Skeletal muscle tissue (tissue), 4 donors: ENCODE measurements around the gene ADAM12. TPM values are rescaled to one million over a fixed set of nuclear protein-coding genes. Genes with fewer than 3 reads are reported as not detected.

Experiments used
- H3K27ac ChIP-seq: one replicate; pipeline ENCODE4 v1.7.0; 2013; ENCODE audit warnings: mild to moderate bottlenecking, low read depth, low read length, inconsistent platforms
- H3K27me3 ChIP-seq, 3 donors: one replicate each; pipeline ENCODE4 v1.7.0; 2013; ENCODE audit warnings: low read length in 3 of 3; ENCODE audit not compliant: control insufficient read depth in 3 of 3, insufficient read depth in 3 of 3
- H3K36me3 ChIP-seq, 3 donors: one replicate each; pipeline ENCODE4 v1.7.0; 2013; ENCODE audit warnings: low read length in 3 of 3; ENCODE audit not compliant: control insufficient read depth in 3 of 3, insufficient read depth in 3 of 3
- H3K4me1 ChIP-seq, 3 donors: one replicate each; pipeline ENCODE4 v1.7.0; 2013; ENCODE audit warnings: low read length in 3 of 3, mild to moderate bottlenecking in 3 of 3; ENCODE audit not compliant: control insufficient read depth in 3 of 3, insufficient read depth in 3 of 3
- H3K4me3 ChIP-seq, 3 donors: one replicate each; pipeline ENCODE4 v1.7.0; 2013; ENCODE audit warnings: low read length in 3 of 3
- H3K9ac ChIP-seq, 3 donors: one replicate each; pipeline ENCODE4 v1.7.0; 2013; ENCODE audit warnings: low read length in 3 of 3, mild to moderate bottlenecking in 3 of 3, moderate library complexity in 2 of 3, low read depth in 1 of 3
- H3K9me3 ChIP-seq, 3 donors: one replicate each; pipeline ENCODE4 v1.7.0; 2013; ENCODE audit warnings: low read length in 3 of 3; ENCODE audit not compliant: control insufficient read depth in 3 of 3
- total RNA-seq: library from RNA; depleted of rRNA; stranded (reverse); fragments of >200 nt; gene quantifications from one replicate; pipeline ENCODE4 v1.2.3, GENCODE V29; 2014
- donor health status: Osteomylitis.

ADAM12 gene
- total RNA-seq, 1 donor from 2014 or later, result 13.0 TPM

DNA sequence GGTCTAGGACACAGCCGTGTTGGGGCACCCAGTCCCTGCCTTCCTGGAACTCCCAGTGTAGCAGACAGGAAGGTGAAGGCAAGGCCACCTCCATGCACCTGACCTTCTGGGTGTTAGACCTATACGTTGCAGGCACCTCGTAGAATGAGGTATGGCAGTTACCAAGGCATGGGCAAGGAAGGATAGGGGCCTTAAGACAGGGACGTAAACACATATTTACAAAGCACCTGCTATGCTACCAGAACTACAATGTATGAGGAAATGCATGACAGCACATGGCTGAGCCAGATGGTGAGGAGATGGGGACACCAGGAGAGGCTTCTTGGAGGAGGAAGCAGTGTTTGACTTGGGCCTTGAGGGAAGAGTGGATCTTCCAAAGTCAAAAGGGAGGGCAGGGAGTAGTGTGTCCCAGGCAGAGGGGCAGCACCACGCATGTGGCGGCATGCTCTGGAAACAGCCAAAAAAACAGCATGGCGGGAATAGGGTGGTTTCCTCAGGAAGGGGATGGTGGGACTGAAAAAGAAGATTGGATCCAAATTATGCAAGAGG lies 260.7 kb downstream of the ADAM12 start:
- Histone ChIP-seq H3K36me3 (no peaks in the 10 kb centered on the region), H3K9me3 (no peaks in the 10 kb centered on the region), H3K4me1 (peaks cover 0 to 3% (median 3%) of the 10 kb centered on the region in 3 donors), H3K27ac (no peak overlapping the region), H3K9ac (no peak overlapping the region), H3K27me3 (no peaks in the 10 kb centered on the region), H3K4me3 (no peak overlapping the region)

- Histone ChIP-seq H3K4me3 (no peak overlapping the region), H3K4me1 (peaks cover 0 to 3% (median 3%) of the 10 kb centered on the region in 3 donors), H3K36me3 (no peaks in the 10 kb centered on the region), H3K9ac (no peak overlapping the region), H3K9me3 (no peaks in the 10 kb centered on the region), H3K27me3 (no peaks in the 10 kb centered on the region), H3K27ac (no peak overlapping the region)
Observed at GRCh38 chr10:126126866-126127265, 261.4 kb downstream of the ADAM12 start.

GRCh38 chr10:126126023-126126422 lies 262.3 kb downstream of the ADAM12 start:
- H3K9ac ChIP-seq, result no peak overlapping the region
- H3K36me3 ChIP-seq, result no peaks in the 10 kb centered on the region
- no peak overlapping the region for H3K27ac ChIP-seq
- no peak overlapping the region for H3K4me3 ChIP-seq
- H3K9me3 ChIP-seq, result no peaks in the 10 kb centered on the region
- H3K27me3 ChIP-seq, result no peaks in the 10 kb centered on the region
- peaks cover 0 to 3% (median 0%) of the 10 kb centered on the region in 3 donors for H3K4me1 ChIP-seq

DNA sequence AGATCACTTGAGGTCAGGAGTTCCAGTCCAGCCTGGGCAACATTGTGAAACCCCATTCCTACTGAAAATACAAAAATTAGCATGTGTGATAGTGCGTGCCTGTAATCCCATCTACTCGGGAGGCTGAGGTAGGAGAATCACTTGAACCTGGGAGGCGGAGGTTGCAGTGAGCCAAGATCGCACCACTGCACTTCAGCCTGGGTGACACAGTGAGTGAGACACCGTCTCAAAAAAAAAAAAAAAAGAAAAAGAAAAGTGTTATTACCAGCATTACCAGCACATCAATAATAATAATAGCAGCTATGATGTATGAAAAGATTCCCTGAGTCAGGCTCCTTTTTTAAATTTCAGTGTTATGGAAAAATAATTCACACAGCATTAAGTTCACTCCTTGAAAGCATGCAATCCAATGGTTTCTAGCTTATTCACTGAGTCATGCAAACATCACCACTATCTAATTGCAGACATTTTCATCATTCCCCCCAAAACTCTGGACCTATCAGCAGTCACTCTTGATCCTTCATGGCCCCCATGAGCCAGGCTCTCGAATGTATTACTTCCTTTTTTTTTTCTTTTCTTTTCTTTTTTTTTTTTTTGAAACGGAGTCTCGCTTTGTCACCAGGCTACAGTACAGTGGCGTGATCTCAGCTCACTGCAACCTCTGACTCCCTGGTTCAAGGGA lies 263.5 kb downstream of the ADAM12 start:
- Histone ChIP-seq H3K9ac (no peak overlapping the region), H3K4me3 (no peak overlapping the region), H3K4me1 (no peaks in the 10 kb centered on the region), H3K27ac (no peak overlapping the region), H3K27me3 (no peaks in the 10 kb centered on the region), H3K9me3 (no peaks in the 10 kb centered on the region), H3K36me3 (no peaks in the 10 kb centered on the region)

- no peaks in the 10 kb centered on the region for H3K36me3 ChIP-seq
- no peaks in the 10 kb centered on the region for H3K9me3 ChIP-seq
- no peak overlapping the region for H3K27ac ChIP-seq
Observed at GRCh38 chr10:126124046-126124445, 264.2 kb downstream of the ADAM12 start.

DNA sequence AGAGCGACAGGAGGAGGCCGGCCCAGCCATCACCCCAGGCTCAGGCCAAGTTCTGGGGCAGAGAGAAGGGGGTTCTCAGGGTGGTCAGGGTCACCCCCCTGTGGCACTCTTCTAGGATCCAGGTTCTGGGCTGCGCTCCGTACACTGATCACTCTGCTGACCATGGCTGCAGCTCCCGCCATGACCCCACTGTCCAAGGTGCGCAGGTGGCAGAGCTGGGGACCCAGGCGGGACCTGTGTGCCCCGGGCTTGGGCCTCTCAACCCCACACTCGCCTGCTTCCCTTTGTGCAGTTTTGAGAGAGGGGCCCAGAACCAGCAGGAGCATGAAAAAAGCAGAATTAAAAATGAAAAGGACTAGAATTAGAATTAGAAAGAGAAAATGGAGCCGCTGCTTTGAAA lies 264.8 kb downstream of the ADAM12 start:
- H3K27ac ChIP-seq, result no peak overlapping the region
- H3K9me3 ChIP-seq, result no peaks in the 10 kb centered on the region
- no peaks in the 10 kb centered on the region for H3K27me3 ChIP-seq
- H3K4me3 ChIP-seq, result no peak overlapping the region
- no peaks in the 10 kb centered on the region for H3K36me3 ChIP-seq
- no peak overlapping the region for H3K9ac ChIP-seq
- H3K4me1 ChIP-seq, result no peaks in the 10 kb centered on the region

More at GRCh38 chr10:126124046-126124445, 264.2 kb downstream of the ADAM12 start:
- Histone ChIP-seq H3K4me3 (no peak overlapping the region), H3K27me3 (no peaks in the 10 kb centered on the region), H3K9ac (no peak overlapping the region), H3K4me1 (no peaks in the 10 kb centered on the region)

DNA sequence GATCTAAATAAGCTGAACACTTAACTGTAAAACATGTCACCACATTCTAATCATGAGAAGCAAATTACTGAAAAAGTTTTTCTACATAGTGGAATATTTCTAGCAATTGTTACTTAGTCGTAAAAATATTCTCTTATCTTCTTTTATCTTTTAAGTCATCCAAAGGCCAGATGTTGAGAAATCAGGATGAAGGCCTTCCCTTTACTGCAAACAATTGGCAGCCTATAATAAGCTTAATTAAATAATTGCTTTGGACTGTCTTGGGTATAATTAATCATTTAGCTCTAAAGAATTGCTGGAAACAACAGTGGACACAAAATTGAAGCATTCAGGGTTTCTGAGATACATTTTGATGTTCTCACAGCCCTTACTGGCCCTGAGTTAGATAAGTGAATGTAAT lies 265.4 kb downstream of the ADAM12 start:
- no peak overlapping the region for H3K27ac ChIP-seq

GRCh38 chr10:126119599-126119998 lies 268.7 kb downstream of the ADAM12 start:
- H3K9ac ChIP-seq, result no peak overlapping the region
- H3K4me1 ChIP-seq, result no peaks in the 10 kb centered on the region
- H3K4me3 ChIP-seq, result no peak overlapping the region
- H3K36me3 ChIP-seq, result no peaks in the 10 kb centered on the region
- H3K27me3 ChIP-seq, result no peaks in the 10 kb centered on the region
- no peak overlapping the region for H3K27ac ChIP-seq
- H3K9me3 ChIP-seq, result no peaks in the 10 kb centered on the region

More for the DNA sequence above, 265.4 kb downstream of the ADAM12 start:
- Histone ChIP-seq H3K4me1 (no peaks in the 10 kb centered on the region), H3K9me3 (no peaks in the 10 kb centered on the region), H3K27me3 (no peaks in the 10 kb centered on the region), H3K36me3 (no peaks in the 10 kb centered on the region), H3K4me3 (no peak overlapping the region), H3K9ac (no peak overlapping the region)

DNA sequence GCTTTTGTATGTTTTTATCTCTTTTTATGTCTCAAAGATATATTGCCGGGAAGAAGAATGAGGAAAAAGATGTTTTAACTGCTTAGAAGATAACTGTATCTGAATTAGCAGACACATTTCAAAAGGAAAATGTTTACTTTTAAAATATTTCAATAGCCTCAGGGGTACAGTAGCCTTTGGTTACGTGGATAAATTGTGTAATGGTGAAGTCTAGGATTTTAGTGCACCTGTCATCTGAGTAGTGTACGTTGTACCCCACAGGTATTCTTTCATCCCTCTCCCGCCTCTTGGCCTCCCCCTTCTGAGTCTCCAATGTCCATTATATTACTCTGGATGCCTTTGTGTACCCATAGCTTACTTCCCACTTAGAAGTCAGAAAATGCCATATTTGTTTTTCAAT lies 269.8 kb downstream of the ADAM12 start:
- Histone ChIP-seq H3K27me3 (peaks cover 0 to 2% (median 0%) of the 10 kb centered on the region in 3 donors), H3K4me3 (no peak overlapping the region), H3K4me1 (no peaks in the 10 kb centered on the region), H3K36me3 (no peaks in the 10 kb centered on the region), H3K9ac (no peak overlapping the region), H3K9me3 (no peaks in the 10 kb centered on the region), H3K27ac (no peak overlapping the region)

DNA sequence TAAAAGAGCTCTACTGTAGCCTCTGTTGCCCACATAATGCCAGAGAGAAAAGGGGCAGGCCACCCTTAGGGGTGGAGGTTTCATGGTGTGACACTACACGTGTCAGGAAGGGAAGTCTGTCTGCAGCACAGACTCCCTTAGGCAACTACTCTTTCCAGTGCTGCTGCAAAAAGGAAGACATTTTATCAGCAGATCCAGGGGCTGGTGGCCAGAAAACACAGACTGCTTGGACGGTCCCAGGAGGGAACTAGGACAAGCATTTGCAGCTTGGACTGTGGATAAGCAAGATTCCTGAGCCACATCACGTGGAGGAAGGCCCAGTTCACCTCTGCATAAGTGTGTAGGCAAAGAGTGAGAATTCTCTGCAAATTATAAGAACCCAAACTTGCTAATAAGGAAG lies 271.1 kb downstream of the ADAM12 start:
- Histone ChIP-seq H3K9me3 (no peaks in the 10 kb centered on the region), H3K36me3 (no peaks in the 10 kb centered on the region), H3K4me3 (no peak overlapping the region), H3K27ac (no peak overlapping the region), H3K27me3 (peaks cover 0 to 2% (median 0%) of the 10 kb centered on the region in 3 donors), H3K9ac (no peak overlapping the region), H3K4me1 (no peaks in the 10 kb centered on the region)
